T-helper 1 cell treated with Interleukin-12 subunit alpha and Interleukin-12 subunit beta and Interleukin-4 antibody, amounts not matched to agents 30 ng/mL and 1 ng/mL, for 36 hours (primary cell): Measurements from ENCODE around the gene PRPF6. TPM values are rescaled to one million over a fixed set of nuclear protein-coding genes. Genes with fewer than 3 reads are reported as not detected.

Source experiments
- intact Hi-C: fragments of 100-400 bp; cut with micrococcal nuclease; formaldehyde crosslinking; loops from one replicate; pipeline ENCODE4 v1.15.1; 2024
- total RNA-seq: library from RNA; stranded (reverse); gene quantifications from 2 replicates; pipeline ENCODE4 v1.2.3, GENCODE V29; 2022

Gene PRPF6
- total RNA-seq, 1 donor from 2014 or later, result 85.6 TPM

GRCh38 chr20:64071341-64072332 is 90.7 kb downstream of the PRPF6 start:
- intact Hi-C loops, result no loop called here

GRCh38 chr20:64072498-64073063 is 91.6 kb downstream of the PRPF6 start:
- intact Hi-C loops, result no loop called here

DNA sequence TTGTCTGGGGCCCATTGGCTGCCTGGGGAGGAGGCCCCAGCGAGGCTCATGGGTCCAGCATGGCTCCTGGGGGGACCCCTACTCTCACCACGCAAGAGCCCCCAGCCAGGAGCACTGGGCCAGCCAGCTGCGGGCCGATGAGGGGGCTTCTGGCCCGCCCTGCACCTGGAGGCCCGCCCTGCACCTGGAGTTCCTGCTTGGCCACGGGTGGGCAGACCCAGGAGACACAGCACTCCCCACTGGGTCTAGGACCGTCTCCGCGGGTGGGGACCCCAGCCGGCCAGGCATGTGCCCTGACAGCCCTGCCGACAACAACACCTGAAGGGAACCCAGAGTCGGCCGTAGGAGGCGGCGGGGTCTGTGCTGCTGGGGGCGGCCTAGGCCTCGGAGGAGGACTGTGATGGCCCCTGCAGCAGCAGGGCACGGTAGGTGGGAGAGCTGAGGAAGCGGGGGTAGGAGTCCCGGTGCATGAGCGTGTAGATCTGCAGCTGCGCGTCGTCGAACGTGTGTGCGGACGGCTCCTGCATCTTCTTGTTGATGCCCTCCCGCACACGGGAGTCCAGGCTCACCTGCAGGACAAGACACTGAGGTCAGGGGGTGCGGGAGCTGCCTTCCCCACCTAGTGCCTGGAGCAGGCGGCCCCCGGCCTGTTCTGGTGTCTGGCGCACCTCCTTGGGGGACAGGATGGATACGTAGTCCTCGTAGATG is 92.7 kb downstream of the PRPF6 start:
- intact Hi-C loops, result no loop called here

- intact Hi-C loops, result no loop called here
Measured at GRCh38 chr20:64074184-64074789, 93.4 kb downstream of the PRPF6 start.

GRCh38 chr20:64074963-64075362 is 94.0 kb downstream of the PRPF6 start:
- intact Hi-C loops, result loop anchor here (5.0 kb wide), 3 partner anchors 448 to 1688 kb away; partner anchors contain the start of genes FNDC11, GMEB2 and RPS21

DNA sequence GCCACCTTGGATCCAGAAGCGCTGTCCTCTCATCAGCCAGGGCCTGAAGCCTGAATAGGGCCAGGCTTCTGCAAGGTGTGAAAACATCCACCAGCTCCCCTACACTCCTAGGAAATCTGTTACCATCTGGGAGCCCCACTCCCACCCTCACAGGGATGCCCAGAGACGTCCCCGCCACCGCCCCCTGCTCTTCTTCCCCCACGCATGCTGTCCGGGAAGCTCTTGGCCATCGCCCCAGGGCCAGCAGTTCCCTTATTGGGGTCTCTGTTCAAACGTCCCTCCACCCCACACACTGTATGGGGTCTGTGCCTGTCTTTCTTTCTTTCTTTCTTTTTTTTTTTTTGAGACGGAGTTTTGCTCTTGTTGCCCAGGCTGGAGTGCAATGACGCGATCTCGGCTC is 94.6 kb downstream of the PRPF6 start:
- intact Hi-C loops, result loop anchor here (5.0 kb wide), 3 partner anchors 448 to 1688 kb away; partner anchors contain the start of genes FNDC11, GMEB2 and RPS21

DNA sequence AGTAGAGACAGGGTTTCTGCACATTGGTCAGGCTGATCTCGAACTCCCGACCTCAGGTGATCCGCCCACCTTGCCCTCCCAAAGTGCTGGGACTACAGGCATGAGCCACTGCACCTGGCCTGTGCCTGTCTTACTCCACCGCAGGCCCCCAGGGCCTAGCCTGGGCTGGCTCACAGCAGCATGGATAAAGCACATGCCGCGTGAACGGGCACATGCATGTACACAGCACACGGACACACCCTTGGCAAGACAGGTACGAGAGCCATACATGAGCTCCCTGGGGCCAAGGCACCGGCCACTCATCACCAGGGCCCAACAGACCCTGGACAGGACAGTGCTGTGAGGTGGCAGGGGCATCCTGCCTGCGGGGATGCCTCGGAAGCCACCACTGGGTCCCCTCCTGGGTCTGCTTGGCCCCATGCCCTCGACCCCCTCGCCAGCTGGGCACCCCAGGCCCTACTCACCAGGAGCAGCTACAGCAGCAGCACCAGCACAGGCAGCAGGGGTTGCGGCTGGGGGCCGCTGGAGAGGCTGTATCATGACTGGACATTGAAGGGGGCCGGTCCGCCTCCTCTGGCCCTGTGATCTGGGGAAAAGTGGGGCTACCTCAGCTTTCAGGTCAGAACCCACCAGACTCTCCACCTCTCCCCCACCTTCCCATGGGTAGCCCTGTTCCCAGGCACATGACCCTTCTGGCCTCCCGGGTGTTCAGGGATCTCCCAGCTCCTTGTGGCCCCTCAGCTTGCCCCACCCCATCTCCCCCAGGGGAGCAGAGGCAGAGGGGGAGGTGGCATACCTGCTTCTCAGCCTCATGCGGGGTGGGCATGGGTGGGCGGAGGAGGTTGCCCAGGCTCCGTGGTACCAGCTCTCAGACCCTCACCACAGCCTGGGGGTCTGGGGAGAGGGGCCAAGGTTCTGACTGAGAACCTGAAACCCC is 95.4 kb downstream of the PRPF6 start:
- intact Hi-C loops, result loop anchor here (5.0 kb wide), 3 partner anchors 449 to 1689 kb away; partner anchors contain the start of genes FNDC11, GMEB2 and RPS21

- intact Hi-C loops, result loop anchor here (1.0 to 5.0 kb wide), 5 partner anchors 11 to 1690 kb away; partner anchors contain the start of genes FNDC11, GMEB2, RPS21 and UCKL1
Measured at GRCh38 chr20:64077094-64077493, 96.2 kb downstream of the PRPF6 start.

DNA sequence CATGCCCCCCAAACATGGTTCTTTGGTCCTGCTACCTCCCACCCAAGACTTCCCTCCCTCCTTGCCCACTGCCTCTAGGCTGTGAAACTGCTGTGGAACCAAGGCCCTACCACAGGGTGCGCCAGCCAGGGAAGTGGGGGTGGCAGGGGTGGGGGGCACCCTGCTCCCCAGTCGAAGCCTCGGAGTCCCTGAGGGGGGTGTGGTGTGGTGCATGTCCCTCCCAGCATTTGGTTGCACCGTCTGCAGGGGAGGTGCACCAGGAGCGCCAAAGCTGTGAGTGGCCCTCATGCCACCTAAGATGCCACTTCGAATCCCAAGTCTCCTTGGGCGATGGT is 96.6 kb downstream of the PRPF6 start:
- intact Hi-C loops, result loop anchor here (1.0 to 5.0 kb wide), 5 partner anchors 11 to 1690 kb away; partner anchors contain the start of genes FNDC11, GMEB2, RPS21 and UCKL1

GRCh38 chr20:64077876-64078551 is 97.1 kb downstream of the PRPF6 start:
- intact Hi-C loops, result loop anchor here (1.0 to 5.0 kb wide), 6 partner anchors 12 to 1691 kb away; partner anchors contain the start of genes C20orf204, FNDC11, GMEB2 and RPS21

DNA sequence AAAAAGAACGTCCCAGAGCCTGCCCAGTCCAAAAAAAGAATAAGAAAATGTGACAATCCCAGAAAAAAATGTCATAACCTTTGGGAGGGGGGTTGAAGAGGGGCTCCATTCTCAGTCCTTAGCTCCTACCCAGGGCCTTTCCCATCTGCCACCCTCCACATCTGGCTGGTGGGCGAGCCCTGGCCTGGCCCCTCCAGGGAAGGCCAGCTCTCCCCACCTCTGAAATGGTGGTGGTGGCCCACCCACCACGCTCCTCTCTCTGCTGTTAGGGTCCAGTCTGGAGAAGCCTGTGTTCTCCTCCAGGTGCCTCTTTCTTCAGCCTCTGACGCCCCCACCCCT is 98.0 kb downstream of the PRPF6 start:
- intact Hi-C loops, result loop anchor here (1.0 to 5.0 kb wide), 6 partner anchors 16 to 1692 kb away; partner anchors contain the start of genes C20orf204, FNDC11, GMEB2 and RPS21

DNA sequence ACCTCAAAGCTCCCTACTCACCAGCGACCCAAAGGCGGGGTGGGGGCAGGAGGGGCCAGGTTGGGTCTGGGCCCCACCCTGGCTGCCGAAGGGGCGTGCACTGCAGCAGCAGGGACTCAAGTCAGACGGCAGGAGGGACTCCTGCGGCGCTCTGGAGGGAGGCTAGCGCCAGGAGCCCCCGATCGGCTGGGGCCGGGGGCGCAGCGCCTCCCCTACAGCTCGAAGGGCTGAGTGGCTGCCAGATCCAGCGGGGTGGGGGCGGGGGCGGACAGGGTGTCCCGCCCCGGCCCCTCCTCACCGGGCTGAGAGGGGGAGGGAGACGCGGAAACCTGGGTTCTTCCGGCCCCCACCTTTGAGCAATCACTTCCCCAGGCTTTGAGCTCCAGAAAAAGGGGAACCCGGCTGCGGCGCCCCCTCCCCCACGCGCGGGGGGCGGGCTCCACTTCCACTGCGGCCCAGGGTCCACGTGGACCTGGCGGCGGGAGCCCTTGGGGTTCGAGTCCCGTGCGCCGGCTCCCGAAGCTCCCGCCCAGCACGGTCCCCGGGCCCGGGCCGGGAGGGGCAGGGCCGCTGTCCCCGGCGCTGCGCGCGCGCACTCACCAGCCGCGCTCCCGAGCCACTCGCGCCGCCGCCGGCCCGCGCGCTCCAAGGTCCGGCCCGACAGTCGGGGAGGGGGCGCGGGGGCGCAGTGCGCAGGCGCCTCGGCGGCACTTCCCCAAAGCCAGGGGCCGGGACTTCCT is 98.5 kb downstream of the PRPF6 start, which contains the start of gene RGS19:
TSS of gene RGS19 (minus strand) at position 246 of the 740 bp plus-strand sequence. CDS start 2,632 bp downstream, outside the sequence.
- intact Hi-C loops, result loop anchor here (1.0 to 5.0 kb wide), 7 partner anchors 16 to 1692 kb away; partner anchors contain the start of genes C20orf204, FNDC11, GMEB2 and PTK6

DNA sequence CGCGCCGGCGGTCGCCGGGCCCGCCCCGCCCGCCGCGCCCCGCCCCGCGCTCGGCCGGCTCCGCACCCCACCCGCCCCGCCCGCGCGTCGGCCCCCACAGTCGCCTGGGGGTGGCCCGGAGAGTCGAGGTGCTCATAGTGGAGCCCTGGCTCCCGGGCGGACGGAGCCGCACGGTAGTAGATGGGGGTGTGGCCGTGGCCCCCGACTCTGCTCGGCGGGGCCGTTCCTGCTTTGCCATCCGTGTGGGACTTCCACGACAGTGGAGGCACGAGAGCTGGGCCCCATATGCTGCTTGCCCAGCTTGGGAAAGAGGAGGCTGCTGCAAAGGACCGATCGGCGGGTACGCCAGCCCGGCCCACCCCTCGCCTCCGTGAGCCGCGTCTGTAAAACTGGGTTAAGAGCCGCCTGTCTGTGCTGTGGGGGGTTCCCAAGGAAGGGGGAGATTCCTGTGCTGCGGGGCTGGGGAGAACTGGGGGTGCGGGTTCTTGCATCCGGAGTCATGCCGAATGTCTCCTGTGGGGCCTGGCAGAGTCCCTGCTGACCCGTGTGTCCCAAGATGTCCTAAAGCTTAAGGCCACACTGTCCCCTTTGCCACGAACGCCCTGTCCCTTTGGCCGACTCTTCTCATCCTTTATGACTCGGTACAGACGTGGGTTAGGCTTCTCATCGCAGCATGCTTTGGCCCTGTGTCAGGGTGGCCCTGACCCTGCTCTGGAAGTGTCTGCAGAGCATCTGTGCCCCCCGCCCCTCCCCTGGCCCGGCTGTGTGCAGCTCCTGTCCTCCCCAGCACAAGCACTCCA is 99.3 kb downstream of the PRPF6 start, which contains the start of gene OPRL1:
TSS of gene OPRL1 (plus strand) at position 70 of the 800 bp plus-strand sequence. CDS start 12,639 bp downstream, outside the sequence.
- intact Hi-C loops, result loop anchor here (5.0 kb wide), 1 partner anchor 543 kb away; the partner anchor contains the start of gene PTK6

GRCh38 chr20:64080813-64081623 is 100.1 kb downstream of the PRPF6 start:
- intact Hi-C loops, result loop anchor here (5.0 kb wide), 1 partner anchor 544 kb away; the partner anchor contains the start of gene PTK6

DNA sequence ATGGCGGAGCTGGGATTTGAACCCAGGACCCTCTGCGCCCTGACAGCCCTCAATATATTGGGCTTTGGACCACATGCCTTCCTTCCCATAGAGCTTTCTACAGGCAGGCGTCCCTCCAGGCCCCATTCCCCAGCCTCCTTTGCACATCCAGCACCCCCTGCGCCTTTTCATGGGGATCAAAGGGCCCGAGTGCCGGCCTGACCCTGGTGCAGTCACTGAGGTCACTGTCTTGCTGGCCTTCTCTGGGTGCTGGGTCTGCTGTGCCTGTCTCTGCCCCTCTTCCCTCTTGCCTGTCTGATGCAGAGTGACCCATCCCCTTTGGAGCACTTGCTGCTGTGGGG is 100.7 kb downstream of the PRPF6 start:
- intact Hi-C loops, result loop anchor here (5.0 kb wide), 1 partner anchor 544 kb away; the partner anchor contains the start of gene PTK6

- intact Hi-C loops, result loop anchor here (2.0 to 5.0 kb wide), 3 partner anchors 21 to 545 kb away; partner anchors contain the start of gene PTK6
Measured at GRCh38 chr20:64082126-64082731, 101.3 kb downstream of the PRPF6 start.
